Bronchial smooth muscle cell (primary cell): ENCODE results near the gene UNG. TPM values are rescaled to one million over a fixed set of nuclear protein-coding genes. Genes with fewer than 3 reads are reported as not detected.

Source experiments
- total RNA-seq: library from RNA; depleted of rRNA; stranded (reverse); fragments of >200 nt; gene quantifications from 2 replicates; pipeline ENCODE4 v1.2.1, GENCODE V29; 2014

The UNG gene
- total RNA-seq = 14.3 and 15.4 TPM in 2 replicates

GRCh38 chr12:109097435-109098182 lies at the start of gene UNG:
Gene UNG (plus strand): TSS chr12:109097597. CDS start chr12:109097680, 83 bp downstream.

GRCh38 chr12:109052414-109053323 lies 44.7 kb upstream of the UNG start, which contains the start of gene USP30:
Gene USP30 (plus strand): TSS chr12:109052576. CDS start chr12:109052679, 103 bp downstream.

GRCh38 chr12:109093022-109093918 lies 4.1 kb upstream of the UNG start, which contains the start of gene ALKBH2:
Gene ALKBH2 (minus strand): TSS chr12:109093472. CDS start chr12:109092786, 686 bp downstream.

GRCh38 chr12:109115758-109116610 lies 18.6 kb downstream of the UNG start, which contains the start of gene ACACB:
Gene ACACB (plus strand): TSS chr12:109116587. CDS start chr12:109139406, 22,819 bp downstream.

Other genes starting within 250 kb of the UNG start
- 11.0 and 12.5 TPM in 2 replicates for gene SSH1, start 240.0 kb upstream of the UNG start, total RNA-seq
- not detected in 2 replicates for gene DAO, start 217.5 kb upstream of the UNG start, total RNA-seq
- not detected in 2 replicates for gene SVOP, start 76.5 kb upstream of the UNG start, total RNA-seq
- 7.4 and 10.7 TPM in 2 replicates for gene USP30, start 45.0 kb upstream of the UNG start, total RNA-seq
- gene ALKBH2, start 4.1 kb upstream of the UNG start, total RNA-seq = 19.5 and 24.7 TPM in 2 replicates
- gene ACACB, start 19.0 kb downstream of the UNG start, total RNA-seq = 4.7 and 7.3 TPM in 2 replicates
- gene FOXN4, start 211.7 kb downstream of the UNG start, total RNA-seq = not detected in 2 replicates